GM23248 (cell line): Measurements from ENCODE around the gene DENND10.

Experiments
- EZH2 ChIP-seq: fragments of 200-600 bp; sonication (generic); IDR thresholded peaks from 2 replicates; pipeline ENCODE4 v1.6.1; 2018; ENCODE audit warnings: antibody characterized with exemption, mild to moderate bottlenecking; ENCODE audit not compliant: insufficient read depth, poor library complexity, severe bottlenecking
- EZH2phosphoT487 ChIP-seq: fragments of 200-600 bp; sonication (generic); IDR thresholded peaks from 2 replicates; pipeline ENCODE4 v1.6.1; 2018; ENCODE audit warnings: antibody characterized with exemption, moderate library complexity, mild to moderate bottlenecking, low read depth; ENCODE audit not compliant: insufficient read depth

GRCh38 chr10:119178372-119179119 is 74.6 kb downstream of the DENND10 start, which contains the start of gene PRDX3:
- TF ChIP-seq EZH2phosphoT487: no peak
- no peak for TF ChIP-seq EZH2
